Stimulated activated naive CD4-positive, alpha-beta T cell treated with Interleukin-2 at 50 U/mL for 16 hours (primary cell): Measurements from ENCODE around the gene KIFBP.
A peak's percentile ranks its signal among the peaks of the same experiment; 100 is the strongest.
"Not testable (repeated sequence)": the region's sequence is repeated elsewhere in the genome, so short reads cannot be mapped to it uniquely, and the experiment has no call there.

Experiments used
- DNase-seq: peaks from one replicate; lab custom pipeline; 2025; lab: John Stamatoyannopoulos, UW

Gene KIFBP

DNA sequence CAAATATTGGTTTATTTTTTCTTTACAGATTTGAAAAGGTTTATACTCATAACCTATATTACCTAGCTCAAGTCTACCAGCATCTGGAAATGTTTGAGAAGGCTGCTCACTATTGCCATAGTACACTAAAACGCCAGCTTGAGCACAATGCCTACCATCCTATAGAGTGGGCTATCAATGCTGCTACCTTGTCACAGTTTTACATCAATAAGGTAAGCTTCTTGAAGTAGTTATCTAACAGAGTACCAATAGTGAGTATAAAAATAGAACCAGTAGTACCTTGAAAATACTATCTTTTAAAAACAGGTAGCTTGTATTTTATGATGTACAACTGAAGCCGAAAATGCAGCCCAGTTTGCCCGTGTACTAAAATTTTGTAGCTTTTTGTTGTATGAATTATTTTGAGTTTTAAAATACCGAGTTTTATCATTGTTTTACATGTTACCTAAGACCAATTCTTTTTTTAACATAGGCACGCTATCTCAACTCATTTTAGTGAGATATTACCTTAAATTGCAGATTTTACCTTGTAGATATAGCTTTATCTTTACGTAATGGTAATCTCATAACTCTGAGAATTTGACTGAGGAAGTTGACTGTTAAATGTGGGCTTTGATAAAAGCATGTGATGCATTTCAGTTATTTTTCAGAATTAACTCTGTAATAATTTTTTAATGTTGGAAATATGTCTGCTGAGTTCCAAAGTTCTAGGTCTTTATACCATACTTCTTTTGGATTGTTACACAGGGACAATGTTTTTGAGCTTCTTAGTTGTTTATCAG lies 17.3 kb downstream of the KIFBP start:
- DNase-seq: no peak

DNA sequence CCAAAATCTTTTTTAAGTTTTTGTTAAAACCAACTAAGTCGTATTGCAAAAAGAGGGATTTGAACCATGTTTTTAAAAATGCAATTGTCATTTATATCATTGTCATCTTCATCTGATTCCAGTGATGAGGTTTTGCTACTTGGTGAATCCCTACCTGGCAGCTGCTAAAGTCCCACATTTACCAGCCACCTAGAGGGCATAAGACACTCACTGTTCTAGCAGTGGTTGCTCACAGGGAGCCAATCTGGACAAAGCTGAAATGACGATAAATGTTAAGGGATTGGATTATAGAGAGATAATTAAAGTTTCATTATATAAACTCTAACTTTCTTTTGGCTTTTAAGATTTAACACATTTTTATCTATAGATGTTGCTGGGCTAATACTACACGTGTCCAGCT lies 18.7 kb downstream of the KIFBP start:
- DNase-seq: no peak

DNA sequence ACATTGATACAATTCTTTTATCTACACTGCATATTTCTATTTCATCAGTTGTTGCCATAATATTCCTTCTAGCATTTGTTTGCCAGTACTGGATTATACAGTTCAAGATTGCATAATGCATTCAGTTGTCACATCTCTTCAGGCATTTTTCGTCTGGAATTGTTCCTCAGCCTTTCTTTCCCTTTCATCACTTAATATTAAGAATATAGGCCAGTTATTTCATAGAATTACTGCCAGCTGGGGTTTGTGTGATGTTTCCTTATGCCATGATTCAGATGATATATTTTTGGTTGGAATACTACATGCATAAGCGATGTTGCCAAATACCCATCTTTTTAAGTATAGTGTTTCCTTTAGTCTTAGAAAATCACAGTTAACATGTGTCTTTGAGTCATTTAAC lies 20.8 kb downstream of the KIFBP start:
- DNase-seq: no peak

DNA sequence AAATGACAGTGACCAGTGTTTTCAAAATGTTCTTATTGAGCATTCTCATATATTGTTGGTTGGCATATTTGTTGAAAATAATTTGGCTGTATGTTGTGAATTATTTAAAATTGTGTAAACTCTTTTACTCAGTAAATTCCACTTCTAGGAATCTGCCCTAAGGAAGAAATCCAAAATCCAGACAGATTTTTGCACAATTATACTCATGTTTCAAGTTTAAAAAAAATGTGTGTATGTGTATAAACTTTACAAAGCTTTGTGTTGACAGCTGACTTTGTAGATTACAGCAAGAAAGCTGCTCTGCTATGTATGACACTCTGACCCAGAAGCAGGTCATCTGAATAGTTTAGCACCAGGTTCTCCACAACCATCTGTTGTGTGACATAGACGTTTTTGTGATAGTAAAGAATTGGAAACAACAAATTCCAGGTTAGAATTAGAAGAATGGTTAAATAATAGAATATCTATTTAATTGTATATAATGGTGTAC lies 21.6 kb downstream of the KIFBP start:
- no peak for DNase-seq

DNA sequence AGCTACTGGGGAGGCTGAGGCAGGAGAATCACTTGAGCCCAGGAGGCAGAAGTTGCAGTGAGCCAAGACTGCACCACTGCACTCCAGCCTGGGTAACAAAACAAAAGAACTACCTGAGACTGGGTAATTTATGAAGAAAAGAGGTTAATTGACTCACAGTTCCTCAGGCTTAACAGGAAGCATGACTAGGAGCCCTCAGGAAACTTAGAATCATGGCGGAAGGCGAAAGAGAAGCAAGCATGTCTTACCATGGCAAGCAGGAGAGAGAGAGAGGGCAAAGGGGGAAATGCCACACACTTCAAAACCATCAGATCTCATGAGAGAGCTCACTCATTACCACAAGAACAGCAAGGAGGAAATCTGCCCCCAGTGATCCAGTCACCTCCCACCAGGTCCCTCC lies 24.2 kb downstream of the KIFBP start:
- not testable (repeated sequence) for DNase-seq

DNA sequence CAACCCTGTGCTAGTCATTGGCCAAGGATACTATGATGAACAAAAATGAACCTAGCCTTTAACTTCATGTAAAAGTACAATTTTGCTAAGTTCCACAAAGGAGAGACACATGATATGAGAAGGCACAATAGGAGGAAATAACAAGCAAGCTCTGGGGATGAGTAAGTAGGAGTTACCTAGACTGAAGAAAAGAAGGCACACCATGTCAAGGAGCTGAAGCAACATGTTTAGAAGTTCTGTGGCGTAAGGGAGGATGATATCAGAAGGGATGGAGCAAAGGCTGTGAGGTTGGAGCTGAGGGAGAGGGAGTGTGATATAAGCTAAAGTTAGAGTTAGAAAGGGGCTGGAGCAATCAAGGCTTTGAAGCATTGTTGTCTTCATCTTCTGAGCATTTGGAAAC lies 25.6 kb downstream of the KIFBP start:
- DNase-seq: no peak

DNA sequence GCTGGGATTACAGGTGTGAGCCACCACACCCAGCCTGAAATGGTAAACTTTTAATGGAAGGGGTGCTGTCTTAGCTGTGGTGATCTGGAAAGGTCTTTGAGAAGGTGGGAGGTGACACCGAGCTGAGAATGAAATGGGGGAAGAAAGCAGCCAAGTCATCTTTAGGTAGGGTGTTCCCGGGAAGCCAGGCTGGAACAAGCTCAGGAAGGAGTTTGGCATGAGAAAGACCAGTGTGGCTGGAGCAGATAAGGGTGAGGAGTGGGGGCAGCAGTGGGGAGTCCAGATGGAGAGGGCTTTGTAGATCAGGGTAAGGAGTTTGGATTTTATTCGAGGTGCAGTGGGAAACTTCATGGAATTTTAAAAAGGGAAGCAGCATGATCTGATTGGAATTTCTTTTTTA lies 30.0 kb downstream of the KIFBP start:
- DNase-seq: no peak

DNA sequence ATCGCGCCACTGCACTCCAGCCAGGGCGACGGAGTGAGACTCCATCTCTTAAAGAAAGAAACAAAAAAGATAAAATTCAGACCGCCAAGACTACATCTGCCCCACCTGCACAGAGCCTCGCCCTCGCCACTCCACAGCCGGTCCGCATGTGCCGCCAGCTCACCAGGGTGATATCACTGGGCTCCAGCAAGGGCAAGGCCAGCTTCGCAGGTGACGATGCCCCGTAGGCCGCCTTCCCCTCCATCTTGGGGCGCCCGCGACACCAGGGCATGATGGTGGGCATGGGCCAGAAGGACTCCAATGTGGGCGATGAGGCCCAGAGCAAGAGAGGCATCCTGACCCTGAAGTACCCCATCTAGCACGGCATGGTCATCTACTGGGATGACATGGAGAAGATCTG lies 34.0 kb downstream of the KIFBP start:
- no peak for DNase-seq

DNA sequence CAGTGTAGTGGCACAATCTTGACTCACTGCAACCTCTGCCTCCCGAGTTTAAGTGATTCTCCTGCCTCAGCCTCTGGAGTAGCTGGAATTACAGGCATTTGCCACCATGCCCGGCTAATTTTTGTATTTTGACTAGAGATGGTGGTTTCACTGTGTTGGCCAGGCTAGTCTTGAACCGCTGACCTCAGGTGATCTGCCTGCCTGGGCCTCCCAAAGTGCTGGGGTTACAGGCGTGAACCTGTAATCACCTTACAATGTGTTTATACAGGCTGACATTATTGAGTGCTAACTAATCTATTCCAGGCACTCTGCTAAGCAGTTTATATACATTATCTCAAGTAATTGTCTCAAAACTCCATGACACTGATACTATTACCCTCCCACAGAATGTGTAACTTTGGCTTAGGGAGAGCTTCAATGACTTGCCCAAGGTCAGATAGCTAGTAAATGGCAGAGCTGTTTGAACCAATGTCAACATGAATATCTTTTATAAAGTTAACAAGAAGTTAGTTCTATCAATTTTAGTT lies 36.8 kb downstream of the KIFBP start:
- DNase-seq: no peak

DNA sequence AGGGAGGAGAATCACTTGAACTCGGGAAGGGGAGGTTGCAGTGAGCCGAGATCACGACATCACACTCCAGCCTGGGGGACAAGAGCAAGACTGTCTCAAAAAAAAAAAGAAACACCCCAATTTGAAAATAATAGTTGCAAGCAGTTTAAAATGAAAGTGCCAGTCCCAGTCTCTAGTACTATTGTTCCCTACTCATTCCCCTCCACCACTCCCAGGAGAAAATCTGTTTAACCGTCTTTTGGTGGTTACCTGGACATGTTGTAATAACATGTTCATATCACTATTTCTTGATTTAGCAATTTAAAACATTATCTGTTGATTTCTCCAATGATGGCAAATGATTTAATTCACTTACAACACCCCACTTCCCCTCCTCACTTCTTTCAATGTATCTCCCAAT lies 44.7 kb downstream of the KIFBP start:
- DNase-seq: no peak

DNA sequence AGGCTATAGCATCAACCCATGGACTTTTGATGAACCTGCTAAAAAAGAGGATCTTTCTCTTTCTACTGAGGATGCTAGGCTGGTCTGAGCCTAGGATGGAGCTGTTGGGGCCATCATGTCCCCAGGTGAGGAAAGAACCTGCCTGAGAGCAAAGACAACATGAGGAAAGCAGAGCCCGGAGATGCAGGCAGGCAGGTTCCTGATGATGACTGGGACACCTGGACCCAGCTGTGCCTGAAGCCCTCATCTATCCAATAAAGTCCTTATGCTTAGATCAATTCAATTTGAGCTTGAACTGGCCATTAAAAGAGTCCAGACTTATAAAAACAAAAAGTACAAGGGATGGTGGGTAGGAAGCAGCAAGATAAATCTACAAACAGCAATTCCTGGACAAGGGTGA lies 48.9 kb downstream of the KIFBP start:
- no peak for DNase-seq

DNA sequence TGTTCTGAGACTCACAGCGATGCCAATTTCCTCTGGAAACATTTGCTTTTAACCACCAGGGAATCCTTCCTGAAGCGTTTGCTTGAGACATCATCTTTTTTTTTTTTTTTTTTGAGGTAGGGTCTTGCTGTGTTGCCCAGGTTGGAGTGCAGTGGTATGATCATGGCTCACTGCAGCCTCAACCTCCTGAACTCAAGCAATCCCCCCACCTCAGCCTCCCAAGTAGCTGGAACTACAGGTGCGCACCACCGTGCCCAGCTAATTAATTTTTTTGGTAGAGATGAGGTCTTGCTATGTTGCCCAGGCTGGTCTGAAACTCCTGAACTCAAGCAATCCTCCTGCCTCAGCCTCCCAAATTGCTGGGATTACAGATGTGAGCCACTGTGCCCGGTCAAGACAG lies 52.3 kb downstream of the KIFBP start:
- DNase-seq: not testable (repeated sequence)

DNA sequence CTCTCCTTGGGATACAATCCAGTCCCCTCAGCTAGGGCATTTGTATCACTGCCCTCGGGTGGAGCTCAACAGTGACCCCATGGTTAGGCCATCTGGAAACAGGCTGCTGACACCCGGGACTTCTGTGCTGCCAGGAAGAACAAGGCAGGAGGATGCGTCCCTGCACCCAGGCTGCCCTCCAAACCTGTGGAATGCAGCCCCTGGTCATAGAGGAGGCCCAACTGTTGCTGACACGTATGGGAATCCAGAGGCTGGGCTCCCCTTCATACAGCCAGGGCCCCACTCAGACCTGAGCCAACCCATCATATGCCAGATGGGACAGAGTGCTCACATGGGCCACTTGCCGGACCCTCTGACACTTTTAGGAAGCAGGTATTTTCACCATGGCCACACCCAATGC lies 53.8 kb downstream of the KIFBP start:
- no peak for DNase-seq

DNA sequence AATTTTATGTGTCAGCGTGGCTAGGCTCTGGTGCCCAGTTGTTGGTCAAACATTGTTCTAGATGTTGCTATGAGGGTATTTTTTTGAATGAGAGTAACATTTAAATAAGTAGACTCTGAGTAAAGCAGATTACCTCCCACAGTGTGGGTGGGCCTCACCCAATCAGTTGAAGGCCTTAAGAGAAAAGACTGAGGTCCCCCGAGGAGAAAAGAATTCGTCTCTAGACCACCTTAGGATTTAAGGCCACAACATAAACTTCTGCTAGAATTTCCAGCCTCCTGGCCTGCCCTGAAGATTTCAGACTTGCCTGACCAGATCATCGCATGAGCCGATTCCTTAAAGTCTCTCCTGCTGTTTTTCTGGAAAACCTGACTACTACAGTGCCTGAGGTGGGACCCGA lies 54.2 kb downstream of the KIFBP start:
- no peak for DNase-seq

DNA sequence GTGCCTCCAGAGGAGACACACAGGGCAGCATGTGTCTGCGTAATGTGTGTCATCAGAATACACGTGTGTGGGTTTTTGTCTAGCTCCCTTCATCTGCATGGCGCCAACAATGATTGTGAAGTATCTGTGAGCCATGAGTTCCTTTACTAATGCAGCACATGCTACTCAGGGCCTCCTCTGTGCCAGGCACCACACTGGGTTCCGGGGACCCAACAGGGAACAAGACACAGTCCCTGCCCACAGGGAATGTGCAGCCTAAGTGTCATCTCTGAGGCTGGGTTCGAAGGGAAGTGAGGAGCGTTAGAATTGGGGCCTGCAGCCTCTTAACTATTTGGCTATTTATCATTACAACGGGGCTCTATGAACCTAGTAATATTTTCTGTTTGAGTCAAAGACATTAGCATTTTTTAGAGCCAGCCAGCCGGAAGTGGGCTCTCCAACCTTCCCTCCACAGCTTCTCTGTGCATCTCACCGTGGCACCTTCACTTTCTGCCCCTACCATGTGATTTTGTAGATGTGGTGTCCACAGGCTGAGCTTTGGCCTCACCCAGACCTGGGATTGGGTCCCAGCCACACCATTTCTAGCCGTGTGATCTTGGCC lies 55.4 kb downstream of the KIFBP start:
- DNase-seq: peak; percentile 27

DNA sequence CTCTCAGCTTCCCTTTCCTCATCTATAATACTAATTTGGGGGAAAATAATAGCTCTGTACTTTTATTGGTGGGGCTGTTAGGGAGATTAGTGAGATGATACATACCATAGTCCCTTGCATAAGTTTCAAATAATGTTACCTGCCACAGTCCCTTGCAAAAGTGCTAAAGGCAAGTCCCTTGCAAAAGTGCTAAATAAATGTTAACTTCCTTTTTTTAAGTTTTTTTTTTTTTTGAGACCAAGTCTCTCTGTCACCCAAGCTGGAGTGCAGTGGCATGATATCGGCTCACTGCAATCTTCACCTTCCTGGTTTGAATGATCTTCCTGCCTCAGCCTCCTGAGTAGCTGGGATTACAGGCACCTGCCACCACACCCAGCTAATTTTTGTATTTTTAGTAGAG lies 55.9 kb downstream of the KIFBP start:
- no peak for DNase-seq

DNA sequence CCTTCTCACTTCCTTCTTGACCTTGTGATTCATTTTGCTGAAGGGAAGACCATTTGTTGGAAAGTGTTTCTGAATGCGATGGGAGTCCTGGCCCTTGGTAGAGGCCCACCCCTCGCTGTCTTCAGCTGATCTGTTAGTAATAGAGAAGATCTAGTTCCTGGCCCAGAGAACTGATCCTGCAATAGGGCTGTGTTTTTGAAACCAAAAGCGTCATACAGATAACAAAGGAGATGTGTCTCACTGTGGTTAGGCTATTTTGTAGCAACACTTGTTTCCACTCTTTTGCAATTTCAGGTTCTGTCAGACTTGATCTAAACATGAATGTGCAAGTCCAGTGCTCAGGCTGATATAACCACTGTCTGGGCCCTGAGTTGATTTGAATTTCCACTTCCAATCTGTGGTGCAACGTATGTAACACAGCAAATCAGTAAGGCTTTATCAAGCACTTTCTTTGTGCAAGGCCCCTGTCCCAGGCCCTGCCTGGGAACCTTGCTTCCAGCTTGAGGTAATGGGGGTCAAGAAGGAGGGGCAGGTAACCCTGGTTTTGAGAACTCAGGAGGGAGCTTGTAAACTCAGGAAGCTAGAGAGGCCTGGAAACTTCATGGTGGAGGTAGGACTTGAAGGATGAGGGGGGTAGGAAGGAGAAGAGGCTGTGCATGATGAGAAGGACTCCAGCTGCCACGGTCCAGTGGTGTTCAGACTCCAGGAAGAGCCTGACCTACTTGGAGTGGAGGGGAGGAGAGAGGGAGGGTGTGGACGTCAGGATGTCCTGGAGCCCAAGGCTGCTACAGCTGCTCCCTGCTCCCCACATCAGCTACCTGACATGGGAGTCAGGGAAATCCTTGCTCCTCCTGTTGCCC lies 57.1 kb downstream of the KIFBP start:
- DNase-seq: peak; percentile 26

DNA sequence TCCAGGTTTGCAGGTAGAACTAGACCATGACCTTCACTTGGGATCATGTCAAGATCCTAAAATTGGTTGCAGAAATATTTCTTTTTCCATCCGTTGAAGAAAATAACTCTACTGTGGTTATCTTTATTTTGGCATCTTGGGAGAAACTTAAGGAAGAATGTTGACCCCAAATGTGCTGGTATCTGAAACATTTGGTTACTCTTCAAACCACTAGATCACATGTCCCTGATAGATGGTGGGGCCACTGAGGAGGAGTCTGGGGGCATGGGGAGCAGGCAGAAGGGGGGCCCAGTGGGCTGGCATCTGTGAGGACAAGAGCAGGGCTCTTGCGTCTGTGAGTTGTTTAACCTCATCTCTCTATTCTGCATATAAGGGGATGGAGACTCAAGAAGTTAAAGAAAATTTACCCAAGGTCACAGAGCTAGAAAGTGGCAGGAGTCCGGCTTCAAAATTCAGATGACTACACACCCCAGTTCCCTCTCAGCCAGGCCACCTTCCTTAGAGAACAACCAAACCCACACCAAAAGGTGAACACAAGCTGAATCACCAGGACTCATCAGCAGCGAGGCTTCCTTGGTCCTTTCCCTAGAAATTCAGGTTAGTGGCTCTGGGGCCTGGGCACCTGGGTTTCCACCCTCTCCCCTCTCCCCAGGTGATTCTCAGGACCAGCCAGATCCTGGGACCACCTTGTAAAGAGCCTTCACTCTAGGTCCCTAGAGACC lies 58.7 kb downstream of the KIFBP start:
- no peak for DNase-seq

DNA sequence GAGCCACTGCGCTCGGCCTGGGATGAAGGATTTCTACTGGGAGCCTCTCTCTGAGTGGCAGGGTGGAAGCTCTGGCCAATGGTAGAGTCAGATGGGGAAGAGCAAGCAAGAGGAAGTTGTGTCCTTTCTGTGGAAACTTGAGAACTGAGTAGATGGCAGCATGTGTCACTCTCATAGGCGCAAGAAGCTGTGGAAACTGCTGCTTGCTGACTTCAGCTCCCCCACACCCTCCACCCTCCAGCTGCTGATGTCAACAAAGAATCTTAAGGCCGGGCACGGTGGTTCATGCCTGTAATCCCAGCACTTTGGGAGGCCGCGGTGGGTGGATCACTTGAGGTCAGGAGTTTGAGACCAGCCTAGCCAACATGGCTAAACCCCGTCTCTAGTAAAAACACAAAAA lies 59.5 kb downstream of the KIFBP start:
- peak; percentile 8 for DNase-seq

DNA sequence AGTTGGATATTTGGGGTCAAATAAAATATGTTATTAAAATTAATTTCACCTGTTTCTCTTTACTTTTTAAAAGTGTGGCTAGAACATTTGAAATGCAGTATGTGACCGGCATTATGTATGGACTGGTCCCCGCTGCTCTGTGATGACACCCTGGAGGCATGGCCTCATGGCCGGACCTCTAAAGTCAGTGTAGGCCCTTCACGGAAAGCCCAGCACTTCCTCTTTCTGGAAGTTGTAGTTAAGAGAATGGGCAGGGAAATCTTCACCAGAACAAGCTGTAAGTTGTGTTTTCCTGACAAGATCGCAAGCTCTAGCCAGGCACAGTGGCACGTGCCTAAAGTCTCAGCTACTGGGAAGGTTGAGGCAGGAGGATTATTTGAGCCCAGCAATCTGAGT lies 61.0 kb downstream of the KIFBP start:
- no peak for DNase-seq

DNA sequence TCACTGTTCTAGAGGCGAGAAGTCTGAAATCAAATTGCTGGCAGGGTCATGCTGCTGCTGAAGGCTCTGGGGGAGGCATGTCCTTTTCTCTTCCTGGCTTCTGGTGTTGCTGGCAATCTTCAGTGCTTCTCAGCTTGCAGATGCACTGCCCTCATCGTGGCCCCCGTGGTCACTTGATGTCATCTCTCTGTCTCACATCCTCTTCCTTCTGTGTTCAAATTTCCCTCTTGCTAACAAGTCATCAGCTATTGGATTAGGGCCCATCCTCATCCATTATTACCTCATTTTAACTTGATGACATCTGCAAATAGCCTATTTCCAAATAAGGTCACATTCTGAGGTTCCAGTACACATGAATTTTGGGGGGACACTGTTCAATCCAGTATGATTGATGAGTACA lies 62.7 kb downstream of the KIFBP start:
- DNase-seq: no peak
